H1 (cell line): ENCODE data around the gene CKAP5. TPM values are rescaled to one million over a fixed set of nuclear protein-coding genes. Genes with fewer than 3 reads are reported as not detected.

Experiments used
- microRNA-seq, 2 experiments: library from miRNA; unstranded; fragments of <30 nt; microRNA quantifications; one replicate each; pipeline versions ENCODE4 to v1.2.0, GENCODE V29; 2016 to 2020; ENCODE audit warnings: borderline microRNAs expressed in 2 of 2, borderline number of aligned reads in 2 of 2, borderline replicate concordance in 1 of 2
- polyA plus RNA-seq, 7 experiments: library from polyadenylated mRNA; depleted of rRNA in 3 of 7; stranded (reverse) in 5 of 7; unstranded in 2 of 7; fragments of >200 nt in 5 of 7; fragments of 200-250 nt in 2 of 7; gene quantifications; 1 replicate in 5 of 7; 2 replicates in 1 of 7; 4 replicates in 1 of 7; pipeline versions ENCODE4 v1.2.1 to v1.2.3, GENCODE V29; 2011 to 2013; ENCODE audit warnings: missing spikeins in 2 of 7, mixed read lengths in 2 of 7
- small RNA-seq: library from polyadenylated mRNA; stranded (forward); fragments of <200 nt; extraction: miRNeasy Mini kit (QIAGEN cat#:217004); gene quantifications from one replicate; pipeline ENCODE3, GENCODE V24; 2013; ENCODE audit not compliant: insufficient read depth
- total RNA-seq: library from RNA; stranded (reverse); fragmentation: NEBNext Ultra II Directional; extraction: Animal tissue kit (Norgen Biotek cat#: 25700); gene quantifications from 2 replicates; pipeline ENCODE4 v1.2.1, GENCODE V29; 2021

CKAP5 gene
- total and polyA plus RNA-seq, 2 of the 8 experiments (the other 6 are each of a cell fraction or from before 2014, with no cell fraction given), result 64.8 to 185 TPM

Small RNA genes lying within 50 kb of the gene (microRNA-seq; reads per million reads assigned to microRNA genes)
- 0.23 to 0.41 reads per million in 2 experiments for gene MIR5582

Small RNA genes lying within 50 kb of the gene (small RNA-seq; reads per million reads assigned to genes)
- gene MIR5582 (1.0 reads per million), gene RF00573 (not detected), gene SNORD67 (60.4 reads per million, percentile 97 among the genes with 10 or more reads in this experiment)

Other genes with a start within 250 kb of the CKAP5 start
- gene HARBI1, start 229.1 kb downstream of the CKAP5 start, total RNA-seq, result 4.3 and 5.1 TPM in 2 replicates
- gene HARBI1, start 229.1 kb downstream of the CKAP5 start, polyA plus RNA-seq (2011; rRNA removed), result 2.7 and 3.8 TPM in 2 replicates
- 77.4 and 82.2 TPM in 2 replicates for gene ATG13, start 228.7 kb downstream of the CKAP5 start, total RNA-seq
- 65.0 and 99.4 TPM in 2 replicates for gene ATG13, start 228.7 kb downstream of the CKAP5 start, polyA plus RNA-seq (2011; rRNA removed)
- 58.8 and 63.3 TPM in 2 replicates for gene ARHGAP1, start 145.7 kb downstream of the CKAP5 start, total RNA-seq
- gene ARHGAP1, start 145.7 kb downstream of the CKAP5 start, polyA plus RNA-seq (2011; rRNA removed), result 28.6 and 42.8 TPM in 2 replicates
- 10.7 and 11.0 TPM in 2 replicates for gene ZNF408, start 145.2 kb downstream of the CKAP5 start, total RNA-seq
- gene ZNF408, start 145.2 kb downstream of the CKAP5 start, polyA plus RNA-seq (2011; rRNA removed), result 11.0 and 16.9 TPM in 2 replicates
- not detected in 2 replicates for gene F2, start 127.1 kb downstream of the CKAP5 start, total RNA-seq
- 0.11 and 0.25 TPM in 2 replicates for gene F2, start 127.1 kb downstream of the CKAP5 start, polyA plus RNA-seq (2011; rRNA removed)
- 20.8 and 22.1 TPM in 2 replicates for gene LRP4, start 72.3 kb upstream of the CKAP5 start, total RNA-seq
- 5.4 and 11.0 TPM in 2 replicates for gene LRP4, start 72.3 kb upstream of the CKAP5 start, polyA plus RNA-seq (2011; rRNA removed)
- gene CSTPP1, start 90.5 kb upstream of the CKAP5 start, total RNA-seq, result 24.2 and 26.2 TPM in 2 replicates
- gene CSTPP1, start 90.5 kb upstream of the CKAP5 start, polyA plus RNA-seq (2011; rRNA removed), result 28.7 and 55.1 TPM in 2 replicates